ENCODE results near the gene NRP1.

The NRP1 gene

DNA sequence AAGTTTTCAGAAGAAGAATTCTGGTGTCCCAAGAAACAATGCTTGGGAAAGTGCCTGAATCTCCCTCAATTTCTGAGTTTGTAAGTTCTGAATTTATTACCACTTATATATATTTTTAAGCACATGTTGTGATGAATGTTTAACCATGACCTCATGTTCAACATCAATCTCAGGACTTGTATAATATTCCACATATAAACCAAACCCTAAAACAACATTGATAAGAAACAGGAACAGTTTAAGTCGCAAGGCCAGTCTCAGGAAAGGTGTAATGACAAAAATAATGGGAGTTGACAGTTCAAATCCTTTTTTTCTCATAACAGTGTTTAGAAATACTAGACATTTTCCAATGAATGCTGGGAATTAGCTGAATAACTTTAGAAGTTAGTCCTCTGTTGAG is 22.8 kb downstream of the NRP1 start:
- Histone ChIP-seq H3K4me2 (ENCODE audit: low read length) (no peak overlapping the region), H3K79me2 (no peaks in the 10 kb centered on the region), H2AFZ (no peak overlapping the region), H3K9me3 (ENCODE audit: control insufficient read depth, low read length) (no peaks in the 10 kb centered on the region), H3K27ac (no peak overlapping the region), H3K4me1 (no peaks in the 10 kb centered on the region), H3K4me3 (ENCODE audit: low read depth, low read length) (no peak overlapping the region), H3K9ac (no peak overlapping the region), H3K27me3 (ENCODE audit: control insufficient read depth, insufficient read depth, low read length) (no peaks in the 10 kb centered on the region), H3K36me3 (ENCODE audit: control insufficient read depth, insufficient read depth, low read length) (no peaks in the 10 kb centered on the region)
- TF ChIP-seq CTCF (IDR thresholded peaks at IDR 0.05) = no peak

- Histone ChIP-seq H3K4me2 (ENCODE audit: low read length) (no peak overlapping the region), H3K36me3 (ENCODE audit: control insufficient read depth, insufficient read depth, low read length) (no peaks in the 10 kb centered on the region), H3K79me2 (no peaks in the 10 kb centered on the region), H3K4me1 (no peaks in the 10 kb centered on the region), H3K9me3 (ENCODE audit: control insufficient read depth, low read length) (no peaks in the 10 kb centered on the region), H3K27ac (no peak overlapping the region), H3K27me3 (ENCODE audit: control insufficient read depth, insufficient read depth, low read length) (no peaks in the 10 kb centered on the region), H2AFZ (no peak overlapping the region), H3K4me3 (ENCODE audit: low read depth, low read length) (no peak overlapping the region), H3K9ac (no peak overlapping the region)
- no peak for TF ChIP-seq CTCF (IDR thresholded peaks at IDR 0.05)
Observed at GRCh38 chr10:33310853-33311252, 23.6 kb downstream of the NRP1 start.

DNA sequence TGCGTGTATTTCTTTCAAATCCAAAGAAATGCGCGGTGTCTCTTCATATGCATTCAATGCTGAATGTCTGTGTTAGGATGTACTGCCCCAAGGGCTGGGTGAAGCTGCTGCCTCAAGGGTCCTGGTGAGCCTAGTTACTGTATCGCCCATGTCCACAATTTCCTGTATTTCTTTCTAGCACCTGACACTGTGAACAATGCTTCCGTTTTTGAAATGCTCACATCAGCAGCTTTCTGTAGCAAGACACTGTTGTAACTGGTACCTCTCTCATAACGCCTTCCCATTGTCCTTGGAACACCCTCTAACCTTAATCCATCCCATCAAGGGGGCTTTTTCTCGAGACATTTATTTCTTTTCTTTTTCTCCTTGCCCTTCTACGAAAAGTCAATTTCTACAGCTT is 25.1 kb downstream of the NRP1 start:
- no peak overlapping the region for H3K27ac ChIP-seq
- no peak for TF ChIP-seq CTCF (IDR thresholded peaks at IDR 0.05)
- no peaks in the 10 kb centered on the region for H3K27me3 ChIP-seq (ENCODE audit: control insufficient read depth, insufficient read depth, low read length)
- H3K36me3 ChIP-seq (ENCODE audit: control insufficient read depth, insufficient read depth, low read length) = no peaks in the 10 kb centered on the region
- no peak overlapping the region for H2AFZ ChIP-seq
- H3K9me3 ChIP-seq (ENCODE audit: control insufficient read depth, low read length) = no peaks in the 10 kb centered on the region
- no peak overlapping the region for H3K9ac ChIP-seq
- H3K4me3 ChIP-seq (ENCODE audit: low read depth, low read length) = no peak overlapping the region
- no peak overlapping the region for H3K4me2 ChIP-seq (ENCODE audit: low read length)
- H3K79me2 ChIP-seq = no peaks in the 10 kb centered on the region
- H3K4me1 ChIP-seq = no peaks in the 10 kb centered on the region

- TF ChIP-seq CTCF (IDR thresholded peaks at IDR 0.05) = no peak
- Histone ChIP-seq H3K27me3 (ENCODE audit: control insufficient read depth, insufficient read depth, low read length) (no peaks in the 10 kb centered on the region), H2AFZ (no peak overlapping the region), H3K9ac (no peak overlapping the region), H3K27ac (no peak overlapping the region), H3K79me2 (no peaks in the 10 kb centered on the region), H3K9me3 (ENCODE audit: control insufficient read depth, low read length) (no peaks in the 10 kb centered on the region), H3K4me1 (no peaks in the 10 kb centered on the region), H3K36me3 (ENCODE audit: control insufficient read depth, insufficient read depth, low read length) (no peaks in the 10 kb centered on the region), H3K4me2 (ENCODE audit: low read length) (no peak overlapping the region), H3K4me3 (ENCODE audit: low read depth, low read length) (no peak overlapping the region)
Observed at GRCh38 chr10:33307835-33308234, 26.6 kb downstream of the NRP1 start.

- no peak for TF ChIP-seq CTCF (IDR thresholded peaks at IDR 0.05)
- Histone ChIP-seq H2AFZ (no peak overlapping the region), H3K9me3 (ENCODE audit: control insufficient read depth, low read length) (no peaks in the 10 kb centered on the region), H3K4me3 (ENCODE audit: low read depth, low read length) (no peak overlapping the region), H3K27ac (no peak overlapping the region), H3K27me3 (ENCODE audit: control insufficient read depth, insufficient read depth, low read length) (no peaks in the 10 kb centered on the region), H3K36me3 (ENCODE audit: control insufficient read depth, insufficient read depth, low read length) (no peaks in the 10 kb centered on the region), H3K79me2 (no peaks in the 10 kb centered on the region), H3K4me2 (ENCODE audit: low read length) (no peak overlapping the region), H3K9ac (no peak overlapping the region), H3K4me1 (no peaks in the 10 kb centered on the region)
Observed at GRCh38 chr10:33306701-33307519, 27.6 kb downstream of the NRP1 start.

Measured in parathyroid adenoma (tissue), 2 donors.